NCI-H2171 (cell line): ENCODE data around the gene KCP.

Experiments used
- DNase-seq: peaks from one replicate; lab custom pipeline; 2025; lab: John Stamatoyannopoulos, UW

The KCP gene

DNA sequence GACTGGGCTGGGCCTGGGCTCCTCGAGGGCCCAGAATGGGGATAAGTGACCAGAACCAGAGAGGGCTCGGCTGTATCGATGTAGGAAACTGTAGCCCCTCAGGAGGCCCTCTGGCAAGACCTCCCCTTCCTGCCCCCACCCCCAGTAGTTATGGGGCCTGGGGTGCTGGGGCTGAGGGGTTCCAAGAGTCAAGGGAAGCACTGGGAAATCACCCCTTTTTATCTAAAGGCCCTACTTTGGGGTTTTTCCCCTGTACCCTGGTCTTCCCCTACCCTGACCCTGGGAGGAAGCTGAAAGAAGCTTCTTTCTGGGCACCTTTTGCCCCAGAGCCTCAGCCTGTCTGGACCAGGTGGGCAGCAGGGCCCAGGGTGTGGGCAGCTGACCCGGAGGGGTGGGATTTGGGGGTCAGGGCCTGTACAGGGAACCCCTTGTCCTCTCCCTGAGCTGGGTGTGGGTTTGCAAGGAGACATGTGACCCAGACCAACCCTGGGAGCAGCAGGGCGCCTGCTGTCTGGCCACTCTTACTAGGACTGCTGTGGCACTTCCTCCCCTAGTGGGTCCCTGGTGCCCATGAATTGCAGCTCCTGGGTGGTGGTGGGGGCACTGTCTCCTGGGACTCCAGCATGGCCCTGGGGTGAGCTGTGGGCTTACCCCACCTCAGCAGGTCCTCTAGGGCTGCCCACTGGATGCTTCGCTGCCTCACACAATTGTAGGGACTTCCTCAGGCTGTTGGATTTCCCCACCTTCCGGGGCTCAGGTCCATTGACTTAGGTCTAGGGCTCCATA is 28.8 kb upstream of the KCP start:
- no peak for DNase-seq

DNA sequence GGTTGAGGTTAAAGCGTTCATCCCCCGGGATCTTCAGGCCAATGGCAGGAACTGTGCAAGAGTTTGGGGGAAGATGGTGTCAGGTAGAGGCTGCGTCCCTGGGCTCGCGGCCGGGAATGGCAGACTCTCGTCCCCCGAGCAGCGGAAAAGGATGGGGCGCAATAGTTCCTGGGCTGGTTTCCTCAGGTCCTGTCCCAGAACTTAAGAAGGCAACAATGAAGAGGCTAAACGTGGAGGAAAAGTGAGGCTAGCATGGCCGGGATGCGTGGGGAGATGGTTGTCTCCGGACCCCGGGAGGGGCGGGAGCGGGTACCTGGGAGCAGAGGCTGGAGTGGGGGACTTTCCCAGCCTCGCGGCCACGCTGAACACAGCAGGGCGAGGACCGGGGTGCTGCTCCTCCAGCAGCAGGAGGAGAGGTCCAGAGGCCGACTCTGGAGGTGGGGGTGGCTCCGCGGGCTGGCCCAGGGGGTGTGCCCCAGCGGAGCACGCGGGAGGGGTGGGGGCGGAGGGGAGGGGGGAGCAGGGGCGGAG is 28.1 kb upstream of the KCP start:
- DNase-seq = no peak

DNA sequence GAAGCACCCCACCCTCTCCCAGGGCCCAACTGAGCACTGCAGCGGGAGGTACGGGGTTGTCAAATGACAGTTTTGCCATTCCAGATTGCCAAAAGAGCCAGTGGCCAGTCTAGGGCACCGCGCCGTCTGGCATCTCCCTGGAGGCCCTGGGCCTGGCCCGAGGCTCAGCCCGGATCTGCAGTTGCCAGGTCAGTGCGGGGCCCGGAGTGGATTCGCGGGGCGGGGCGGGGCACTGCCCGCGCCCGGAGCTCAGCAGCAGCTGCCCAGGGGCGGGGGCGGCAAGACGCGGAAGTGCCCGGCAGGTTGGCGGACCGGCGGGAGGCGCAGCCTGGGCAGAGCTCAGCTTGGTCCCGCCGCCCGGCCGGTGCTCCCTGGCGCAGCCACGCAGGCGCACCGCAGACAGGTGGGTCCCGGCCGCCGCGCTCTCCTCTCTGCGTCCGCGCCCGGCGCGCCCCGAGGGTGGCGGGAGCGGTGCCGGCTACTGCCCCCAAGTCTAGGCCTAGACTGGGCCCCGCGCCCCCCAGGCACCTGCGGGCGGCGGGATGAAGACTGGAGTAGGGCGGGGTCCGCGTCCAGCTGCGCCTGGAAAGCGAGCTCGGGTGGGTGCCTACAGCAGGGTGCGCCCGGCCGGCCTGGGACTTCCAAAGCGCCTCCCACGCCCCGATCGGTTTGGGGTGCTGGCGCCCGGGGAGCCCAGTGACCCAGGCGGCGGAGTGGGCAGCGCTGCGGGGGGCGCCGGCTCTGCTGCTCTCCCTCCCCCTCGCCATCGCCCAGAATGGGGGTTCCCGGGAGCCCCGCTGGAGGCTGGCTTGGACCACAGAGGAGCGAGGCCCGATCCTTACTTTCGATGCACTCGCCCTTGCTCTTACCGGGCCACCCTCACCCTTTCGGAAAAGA is 27.4 kb upstream of the KCP start, which contains the start of gene IRF5:
TSS of gene IRF5 (plus strand) at position 281 of the 897 bp plus-strand sequence. CDS start 4,155 bp downstream, outside the sequence.
- DNase-seq = no peak

DNA sequence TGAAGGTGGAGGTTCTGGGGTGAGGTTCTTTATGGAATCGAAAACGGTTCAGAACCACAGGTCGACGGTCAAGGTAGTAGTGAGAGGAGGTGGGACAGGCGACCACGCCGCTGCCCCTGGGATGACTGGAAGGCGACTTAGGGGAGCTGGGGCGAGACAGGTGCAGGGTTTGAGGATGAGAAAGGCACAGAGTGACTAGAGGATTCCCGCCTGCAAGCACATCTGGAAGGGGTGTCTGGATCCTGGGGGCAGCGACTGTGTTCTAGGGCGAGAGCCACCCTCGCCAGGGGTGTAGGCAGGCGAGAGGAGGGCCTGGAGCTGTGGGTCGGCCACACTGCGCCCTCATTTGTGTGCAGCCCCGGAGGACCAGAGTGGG is 26.8 kb upstream of the KCP start:
- no peak for DNase-seq

DNA sequence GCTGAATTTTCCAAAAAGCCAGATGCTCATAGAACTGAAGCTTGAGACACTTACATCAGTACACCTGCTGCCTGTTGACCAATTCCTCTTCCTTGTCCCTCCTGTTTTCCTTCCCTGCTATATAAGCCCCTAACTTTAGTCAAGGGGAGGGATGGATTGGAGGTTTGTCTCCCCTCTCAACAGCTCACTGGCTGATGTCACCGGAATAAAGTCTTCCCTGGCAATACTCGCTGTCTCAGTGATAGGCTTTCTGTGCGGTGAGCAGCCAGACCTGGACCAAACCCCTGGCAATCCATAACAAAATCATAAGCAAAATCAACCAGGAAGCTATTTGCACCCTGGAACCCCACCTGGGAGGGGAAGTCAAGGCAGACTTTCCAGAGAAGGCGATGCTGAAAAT is 26.3 kb upstream of the KCP start:
- no peak for DNase-seq

DNA sequence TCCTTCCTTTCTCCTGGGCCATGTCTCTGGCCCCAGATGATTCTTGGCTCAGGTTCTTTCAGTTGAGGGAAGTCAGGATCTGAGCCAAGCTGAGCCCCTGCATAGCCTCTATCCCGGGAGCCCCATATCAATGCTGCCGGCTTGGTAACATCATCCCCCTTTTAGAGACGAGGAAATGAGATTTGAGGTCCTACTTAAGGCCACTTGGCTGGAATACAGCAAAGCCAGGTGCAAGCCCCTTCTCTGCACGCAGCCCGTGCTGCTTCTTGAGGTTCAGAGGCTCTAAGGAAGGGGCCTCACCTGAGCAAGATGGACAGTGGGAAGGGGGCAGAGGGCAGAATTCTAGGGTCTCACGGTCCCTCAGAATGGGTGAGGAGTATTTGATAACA is 24.8 kb upstream of the KCP start:
- no peak for DNase-seq

DNA sequence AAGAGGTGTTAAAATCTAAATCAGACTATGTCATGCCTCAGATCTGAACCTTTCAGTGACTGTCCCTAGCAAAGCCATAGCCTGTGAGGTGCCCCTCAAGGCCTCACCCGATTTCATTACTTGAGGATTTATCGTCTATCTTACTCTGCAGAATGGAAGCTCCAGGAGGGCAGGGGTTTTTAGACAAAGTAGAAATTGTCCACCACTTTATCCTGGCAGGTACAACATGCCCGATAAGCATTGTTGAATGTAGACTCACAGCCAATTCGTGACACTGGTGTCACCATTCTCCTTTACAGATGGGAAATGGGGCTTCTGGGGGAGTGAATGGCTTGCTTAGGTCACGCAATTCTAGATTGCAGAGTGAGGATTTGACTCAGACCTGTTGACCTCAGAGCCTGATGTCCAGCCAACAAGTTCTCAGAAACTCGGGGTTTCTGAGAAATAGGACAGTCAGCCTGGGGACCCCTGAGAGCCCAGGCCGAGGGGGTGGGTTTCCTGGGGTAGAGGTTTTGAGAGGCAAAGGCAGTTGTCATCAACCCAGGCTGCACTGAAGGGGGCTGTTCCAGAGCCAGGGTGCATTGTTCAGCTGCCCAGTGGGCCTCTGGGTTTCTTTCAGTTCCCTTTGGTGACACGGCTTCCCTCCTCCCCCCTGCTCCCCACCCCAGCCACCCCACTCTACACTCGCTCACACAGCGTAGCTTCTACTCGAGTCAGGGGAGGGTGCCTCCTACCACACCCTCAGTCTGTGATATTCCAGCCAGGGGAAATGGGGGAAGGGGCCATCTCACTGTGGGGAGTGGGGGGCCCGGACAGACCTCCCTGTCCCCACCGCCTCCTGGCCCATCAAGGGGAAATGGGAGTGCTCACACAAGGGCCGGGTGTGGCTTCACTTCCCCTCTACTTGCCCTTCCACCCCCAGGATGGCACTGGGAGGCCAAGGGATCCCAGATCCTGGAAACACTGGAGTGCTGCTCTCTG is 24.1 kb upstream of the KCP start:
- DNase-seq = no peak

DNA sequence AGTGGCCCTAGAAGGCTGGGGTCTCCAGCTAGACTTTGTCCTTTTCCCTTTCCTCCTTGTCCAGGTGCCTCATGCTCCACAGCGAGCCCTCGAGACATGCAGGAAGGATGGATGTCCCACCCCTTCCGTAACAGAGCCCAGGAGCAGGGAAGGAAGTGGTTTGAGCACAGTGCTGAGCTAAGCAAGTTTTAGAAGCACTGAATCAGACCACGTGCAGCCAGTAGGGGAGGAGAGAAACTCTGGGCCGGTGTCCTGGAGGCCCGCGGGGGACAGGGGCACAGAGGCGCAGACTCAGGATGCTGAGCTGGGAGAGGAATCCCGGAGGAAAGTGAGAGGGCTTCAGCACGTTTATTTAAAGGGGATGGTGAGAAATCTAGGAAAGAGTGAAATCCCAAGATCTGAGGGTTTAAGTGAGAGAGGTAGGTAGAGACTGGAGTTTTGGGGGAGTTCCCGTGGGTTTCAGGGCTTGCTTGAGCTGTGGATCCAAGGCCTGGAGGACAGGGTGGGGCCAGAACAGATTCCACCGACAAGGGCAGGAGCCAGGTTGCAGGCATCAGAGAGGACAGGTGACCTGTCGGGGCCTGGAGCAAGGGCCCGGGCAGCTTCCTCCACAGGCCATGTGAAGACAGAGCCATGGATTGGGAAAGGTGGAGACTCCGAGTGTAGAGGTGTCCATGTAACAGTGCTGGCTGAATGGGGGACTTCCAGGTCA is 22.8 kb upstream of the KCP start:
- DNase-seq = no peak

DNA sequence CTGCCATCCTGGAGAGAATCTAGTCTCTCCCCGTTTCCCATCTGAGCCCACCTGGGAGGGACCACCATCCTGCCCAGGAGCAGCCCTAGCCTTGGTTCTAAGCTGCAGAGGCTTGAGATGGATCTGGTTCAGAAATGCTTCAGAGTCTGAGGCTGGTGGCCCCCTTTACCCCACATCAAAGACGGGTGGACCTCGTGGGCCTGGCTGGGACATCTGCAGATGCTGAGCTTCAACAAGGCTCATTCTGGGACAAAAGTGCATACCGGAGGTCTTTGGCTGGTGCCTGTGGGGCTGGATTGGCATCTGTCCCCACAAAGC is 22.3 kb upstream of the KCP start:
- DNase-seq = no peak

DNA sequence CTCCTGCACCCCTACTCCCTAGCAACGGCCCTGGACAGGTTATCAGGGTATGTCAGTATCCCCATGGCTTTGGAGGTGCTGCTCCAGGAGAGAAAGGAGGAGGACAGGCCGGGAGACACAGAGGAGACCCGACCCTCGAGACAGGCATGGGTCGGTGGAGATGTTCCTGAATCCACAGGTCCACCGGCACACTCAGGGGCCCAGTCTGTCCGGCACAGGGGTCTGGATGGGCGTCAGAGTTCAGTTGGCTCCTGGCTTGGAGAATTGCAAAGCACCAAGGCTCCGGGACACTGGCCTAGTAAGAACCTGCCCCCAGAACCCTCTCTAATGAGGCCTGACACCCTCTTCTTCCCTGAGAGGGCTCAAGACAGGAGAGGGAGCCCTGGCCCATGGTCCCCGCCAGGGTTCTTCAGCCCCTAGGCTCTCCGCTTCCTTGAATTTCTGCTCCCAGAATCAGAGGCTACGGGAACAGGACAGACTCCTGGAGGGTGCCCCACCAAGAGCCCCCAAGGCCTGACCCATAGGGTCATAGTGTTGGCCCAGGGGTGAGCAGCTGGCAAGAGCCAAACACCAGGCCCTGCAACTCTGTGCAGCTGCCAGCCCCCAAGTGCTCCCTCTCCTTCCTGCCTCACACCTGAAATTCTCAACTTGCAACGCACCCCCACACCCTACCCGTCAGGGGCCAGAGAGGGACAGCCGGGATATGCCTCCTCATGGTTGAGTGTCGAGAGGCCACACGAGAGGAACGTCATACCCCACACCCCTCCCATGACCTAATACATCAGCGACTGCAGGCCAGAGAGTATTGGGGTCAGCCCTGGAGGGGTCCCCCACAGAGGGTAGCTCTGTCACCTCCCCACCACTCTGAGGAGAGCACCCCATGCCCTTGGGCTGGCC is 21.7 kb upstream of the KCP start:
- DNase-seq = no peak

DNA sequence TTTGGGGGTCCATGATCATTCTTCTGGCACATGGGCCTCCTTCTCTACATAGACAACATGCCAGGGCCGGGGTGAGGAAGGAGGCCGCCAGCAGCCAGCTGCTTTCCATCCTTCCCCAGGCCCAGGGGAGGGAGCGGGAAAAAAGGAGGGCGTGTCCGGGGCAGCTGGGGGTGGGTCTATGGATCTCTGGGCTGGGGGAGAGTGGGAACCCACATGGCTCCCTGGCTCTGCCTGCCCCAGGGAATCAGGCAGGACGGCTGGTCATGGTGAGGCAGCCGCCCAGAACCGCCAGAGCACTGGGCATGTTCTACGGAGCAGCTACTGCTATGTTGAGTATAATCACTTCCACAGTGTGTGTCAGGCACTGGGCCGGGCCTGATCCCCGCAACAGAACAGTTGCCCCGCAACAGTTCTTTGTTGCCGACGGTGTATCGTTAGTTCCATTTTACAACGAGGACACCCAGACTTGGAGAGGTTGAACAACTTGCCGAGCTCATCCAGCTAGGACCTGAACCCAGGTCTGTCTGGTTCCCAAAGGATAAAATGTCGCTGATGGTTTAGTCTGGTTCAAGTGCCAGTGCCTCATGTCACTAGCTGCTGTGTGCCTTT is 20.8 kb upstream of the KCP start:
- DNase-seq = no peak

DNA sequence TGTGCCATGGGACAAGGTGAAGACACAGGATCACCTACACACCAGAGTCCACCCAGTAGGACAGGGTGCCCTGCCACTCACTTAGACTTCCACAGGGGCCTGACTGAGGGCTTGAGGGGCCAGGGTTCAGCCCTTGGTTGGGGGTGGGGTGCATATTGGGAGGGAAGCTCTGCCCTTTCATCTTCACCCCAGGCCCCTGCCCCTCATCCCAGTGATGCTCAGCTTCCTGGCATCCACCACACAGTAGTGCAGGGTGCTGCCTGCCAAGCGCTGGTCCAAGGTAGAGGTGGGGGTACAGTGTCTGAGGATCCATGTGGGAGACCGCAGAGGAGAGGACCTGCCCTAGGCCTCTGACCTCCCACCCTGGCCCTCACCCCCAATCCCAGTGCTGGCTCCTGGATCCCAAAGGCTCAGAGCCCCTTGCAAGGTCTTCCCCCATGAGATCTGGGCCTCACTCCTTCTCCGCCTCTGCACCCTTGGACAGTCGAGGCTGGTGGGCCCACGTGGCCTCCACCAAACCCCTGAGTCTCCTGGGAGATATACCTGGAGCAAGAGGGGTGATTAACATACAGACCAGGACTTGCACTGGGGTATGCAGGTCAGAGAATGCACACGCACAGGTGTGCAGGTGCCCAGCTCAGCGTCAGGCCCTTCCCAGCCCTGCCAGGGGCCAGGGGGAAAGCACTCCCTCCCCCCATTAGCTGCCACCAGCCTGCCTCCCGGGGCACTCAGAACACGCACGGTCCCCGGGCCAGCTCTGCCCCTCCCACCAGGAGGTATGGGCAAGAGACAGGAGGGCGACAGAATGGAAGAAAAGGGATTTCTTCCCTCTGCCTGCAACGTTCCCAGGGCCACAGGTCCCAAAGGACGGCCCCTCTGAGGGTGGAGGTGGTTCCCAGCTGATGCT is 18.6 kb upstream of the KCP start:
- no peak for DNase-seq

DNA sequence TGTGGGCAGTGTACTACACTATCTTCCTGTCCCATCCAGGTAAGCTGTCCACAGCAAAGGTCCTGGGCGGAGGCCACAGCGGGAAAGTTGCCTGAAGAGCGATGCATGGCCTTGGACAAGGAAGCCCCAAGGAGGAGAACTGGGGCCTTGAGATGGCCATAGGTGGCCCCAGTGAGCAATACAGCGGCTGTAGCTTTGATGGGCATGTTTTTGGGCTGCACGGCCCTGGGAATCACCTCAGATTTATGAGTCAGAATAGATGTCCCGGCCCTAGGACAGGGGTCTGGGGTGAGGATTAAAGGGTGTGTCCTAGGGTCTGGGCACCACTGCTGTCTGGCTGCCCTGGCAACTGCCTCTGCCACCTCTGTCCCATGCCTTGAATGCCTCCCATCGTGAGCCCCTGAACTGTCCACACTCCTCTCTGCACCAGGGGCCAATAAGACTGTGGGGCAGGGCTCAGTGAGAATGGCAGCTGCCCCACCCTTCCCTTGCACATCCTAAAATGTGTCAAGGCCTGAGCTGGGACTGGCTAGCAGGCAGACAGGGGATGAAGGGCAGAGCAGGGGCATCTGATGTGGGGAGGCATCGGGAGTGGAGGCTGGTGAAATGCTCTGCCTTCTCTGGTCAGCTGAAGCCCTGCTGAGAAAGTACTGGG is 17.8 kb upstream of the KCP start:
- no peak for DNase-seq

DNA sequence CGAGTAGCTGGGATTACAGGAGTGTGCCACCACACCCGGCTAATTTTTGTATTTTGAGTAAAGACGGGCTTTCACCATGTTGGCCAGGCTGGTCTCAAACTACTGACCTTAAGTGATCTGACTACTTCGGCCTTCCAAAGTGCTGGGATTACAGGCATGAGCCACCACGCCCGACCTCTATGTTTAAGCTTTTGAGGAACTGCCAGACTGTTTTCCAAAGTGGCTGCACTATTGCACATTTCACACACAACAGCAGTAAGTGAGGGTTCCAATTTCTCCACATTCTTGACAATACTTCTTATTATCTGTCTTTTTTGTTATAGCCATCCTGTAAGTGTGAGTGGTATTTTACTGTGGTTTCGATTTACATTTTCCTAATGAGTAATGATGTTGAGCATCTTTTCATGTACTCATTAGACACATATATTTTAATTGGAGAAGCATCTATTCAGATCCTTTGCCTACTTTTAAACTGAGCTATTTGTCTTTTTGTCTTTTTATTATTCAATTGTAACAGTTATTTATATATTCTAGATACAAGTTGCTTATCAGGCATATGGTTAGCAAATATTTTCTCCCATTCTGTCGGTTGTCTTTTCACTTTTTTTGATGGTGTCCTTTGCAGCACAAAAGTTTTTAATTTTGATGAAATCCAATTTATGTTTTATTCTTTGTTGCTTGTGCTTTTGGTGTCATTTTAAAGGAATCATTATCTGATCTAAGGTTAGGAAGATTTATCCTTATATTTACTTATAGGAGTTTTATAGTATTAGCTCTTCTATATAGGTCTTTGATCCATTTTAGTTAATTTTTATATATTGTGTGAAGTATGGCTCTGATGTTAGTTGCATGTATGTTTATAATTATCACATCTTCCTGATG is 14.4 kb upstream of the KCP start:
- no peak for DNase-seq

DNA sequence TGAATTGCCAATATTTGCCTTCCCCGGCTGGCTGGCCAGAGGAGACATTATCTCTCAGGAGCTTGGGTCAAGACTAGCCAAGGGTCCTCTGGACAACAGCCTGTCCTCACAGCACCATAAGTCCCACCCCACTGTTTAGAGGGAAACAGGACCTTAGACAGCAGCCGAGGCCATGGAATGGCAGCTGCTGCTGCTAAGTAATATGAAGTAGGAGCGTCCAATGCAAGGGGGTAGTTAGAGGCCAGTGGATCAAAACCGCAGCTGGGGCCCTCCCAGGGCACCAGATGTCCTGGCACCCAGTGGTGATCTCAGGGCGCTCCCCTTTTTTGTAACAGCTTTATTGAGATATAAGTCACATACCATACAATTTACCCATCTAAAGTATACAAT is 12.9 kb upstream of the KCP start:
- no peak for DNase-seq

DNA sequence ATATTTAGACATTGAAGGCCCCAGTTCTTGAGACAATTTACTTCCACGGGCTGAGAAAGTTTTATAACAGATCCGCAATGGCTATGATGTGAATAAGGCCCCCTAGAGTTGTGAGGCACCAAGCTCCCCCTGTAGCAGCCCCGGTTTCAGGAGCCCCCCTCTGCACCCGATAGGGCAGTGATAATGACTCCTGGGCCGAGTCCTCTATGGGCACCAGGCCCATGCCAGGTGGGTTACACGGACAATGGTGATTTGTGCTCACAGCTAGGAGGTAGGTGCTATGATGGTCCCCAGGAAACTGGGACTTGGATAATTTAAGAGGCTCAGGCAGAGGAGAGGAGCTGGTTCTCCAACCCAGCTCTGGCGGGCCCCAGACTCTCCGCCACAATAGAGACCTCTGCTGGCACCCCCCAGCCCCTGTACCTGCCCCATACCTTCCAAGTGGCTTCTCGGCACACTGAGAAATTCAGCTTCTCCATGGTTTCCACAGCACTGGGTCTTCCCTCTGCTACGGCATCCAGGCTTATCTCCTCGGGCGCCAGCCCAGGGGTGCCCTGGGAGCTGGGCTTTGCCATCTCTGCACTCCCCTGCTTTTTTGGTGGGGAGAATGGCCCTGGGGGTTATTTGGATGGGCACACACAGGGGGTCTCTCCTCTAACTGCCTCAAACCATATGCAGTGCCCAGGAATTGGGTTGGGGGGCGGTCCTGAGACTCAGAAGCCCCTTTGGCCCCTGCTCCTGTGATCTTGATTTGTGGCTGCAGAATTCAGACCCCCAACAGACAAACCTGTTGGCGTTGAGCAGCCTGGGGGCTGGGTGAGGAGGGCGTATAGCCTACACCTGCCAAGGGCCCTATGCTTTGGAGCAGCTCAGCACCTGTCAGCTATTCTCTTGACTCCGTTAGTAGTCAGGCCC is 12.2 kb upstream of the KCP start:
- no peak for DNase-seq
